HG02981 (cell line): Measurements from ENCODE around the gene ZNF646.

Experiments
- ATAC-seq: cut with Tn5 transposase; IDR thresholded peaks from one replicate; pipeline ENCODE4 v1.9.1; 2021; ENCODE audit warnings: mild to moderate bottlenecking, moderate library complexity; ENCODE audit not compliant: unreplicated experiment

The ZNF646 gene

DNA sequence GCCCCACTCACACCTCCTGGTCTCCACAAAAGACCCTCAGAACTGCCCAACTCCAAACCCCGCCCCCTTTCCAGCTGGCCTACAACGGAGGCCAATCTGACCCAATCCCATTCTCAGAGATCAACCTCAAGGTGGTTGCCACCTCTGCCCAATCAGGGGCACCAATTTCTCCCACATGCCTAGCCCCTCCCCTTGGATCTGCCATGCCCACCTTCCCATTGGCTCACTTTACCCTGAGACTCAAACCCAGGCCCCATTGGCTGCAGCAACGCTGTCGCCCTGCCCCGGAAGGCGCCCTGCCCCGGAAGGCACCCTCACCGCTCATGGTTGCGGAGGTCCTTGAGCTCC, 10.8 kb upstream of the ZNF646 start:
- no peak for ATAC-seq

DNA sequence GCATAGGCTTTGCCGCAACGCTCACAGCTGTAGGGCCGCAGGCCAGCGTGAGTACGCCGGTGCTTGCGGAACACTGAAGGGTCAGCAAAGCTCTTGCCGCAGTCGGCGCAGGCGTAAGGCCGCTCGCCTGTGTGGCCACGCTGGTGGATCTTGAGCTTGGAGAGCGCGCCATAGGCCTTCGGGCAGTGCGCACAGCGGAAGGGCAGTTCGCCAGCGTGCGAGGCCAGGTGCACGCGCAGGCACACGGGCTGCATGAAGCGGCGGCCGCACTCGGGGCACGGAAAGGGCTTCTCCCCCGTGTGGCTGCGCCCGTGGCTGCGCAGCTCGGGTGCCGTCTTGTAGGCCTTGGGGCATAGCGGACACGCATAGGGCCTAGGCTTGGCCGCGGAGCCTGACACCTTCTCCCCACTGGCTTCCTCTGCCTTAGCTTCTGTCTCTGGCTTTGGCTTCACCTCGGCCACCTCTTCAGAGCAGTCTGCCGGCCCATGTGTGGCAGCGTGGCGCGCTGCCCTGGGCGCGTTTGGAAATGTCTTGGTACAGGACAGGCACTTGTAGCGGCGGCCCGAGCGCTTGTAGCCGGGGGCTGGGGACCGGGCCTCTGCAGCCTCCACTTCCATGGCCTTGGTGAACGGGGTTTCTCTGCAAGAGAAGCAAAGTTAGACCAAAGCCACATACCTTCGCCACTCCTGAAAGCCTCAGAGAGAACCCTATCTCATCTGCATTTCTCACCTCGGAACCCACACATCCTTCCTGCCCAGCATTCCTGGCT, 10.2 kb upstream of the ZNF646 start:
- ATAC-seq = no peak

DNA sequence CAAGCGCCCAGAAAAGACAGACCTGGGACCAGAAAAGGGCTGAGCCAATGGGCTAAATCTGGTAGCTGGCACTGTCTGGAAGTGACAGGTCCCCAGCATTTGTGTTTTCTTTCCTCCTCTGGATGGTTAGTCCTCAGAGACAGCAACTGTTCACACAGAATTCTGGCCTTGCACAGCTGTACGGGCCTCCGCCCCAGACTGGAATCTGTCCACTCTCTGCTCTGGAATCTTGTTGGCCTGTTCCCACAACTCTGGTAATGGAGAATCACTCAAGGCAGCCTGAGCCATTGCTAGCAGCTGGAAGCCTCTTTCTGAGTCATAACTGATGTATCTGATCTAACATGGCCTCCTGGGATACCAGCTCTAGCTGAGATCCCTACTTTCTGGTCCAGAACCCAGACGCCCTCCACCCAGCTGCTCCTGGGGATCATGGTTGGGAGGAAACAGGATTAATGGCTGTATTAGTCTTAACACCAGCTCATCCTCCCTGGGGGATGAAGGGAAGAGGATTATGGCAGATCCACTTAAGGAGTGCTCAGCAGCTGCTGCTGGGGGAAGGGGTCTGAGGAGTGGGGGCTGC, 9.2 kb upstream of the ZNF646 start:
- no peak for ATAC-seq

DNA sequence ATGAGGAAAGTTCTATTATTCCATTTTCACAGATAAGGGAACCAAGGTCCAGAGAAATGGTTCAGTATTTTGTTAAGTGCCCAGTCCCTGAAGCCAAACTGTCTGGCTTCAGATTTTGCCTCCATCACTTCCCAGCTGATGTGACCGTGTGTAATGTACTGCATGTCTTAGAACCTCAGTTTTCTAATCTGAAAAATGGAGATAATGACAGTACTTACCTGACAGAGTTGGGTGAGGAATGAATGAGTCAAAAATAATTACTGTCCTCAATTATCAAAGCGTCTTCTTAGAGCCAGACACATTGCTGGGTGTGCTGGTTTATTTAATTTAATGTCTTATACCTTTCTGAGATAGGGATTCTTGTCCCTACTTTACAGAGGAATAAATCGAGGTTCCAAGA, 6.9 kb upstream of the ZNF646 start:
- no peak for ATAC-seq

DNA sequence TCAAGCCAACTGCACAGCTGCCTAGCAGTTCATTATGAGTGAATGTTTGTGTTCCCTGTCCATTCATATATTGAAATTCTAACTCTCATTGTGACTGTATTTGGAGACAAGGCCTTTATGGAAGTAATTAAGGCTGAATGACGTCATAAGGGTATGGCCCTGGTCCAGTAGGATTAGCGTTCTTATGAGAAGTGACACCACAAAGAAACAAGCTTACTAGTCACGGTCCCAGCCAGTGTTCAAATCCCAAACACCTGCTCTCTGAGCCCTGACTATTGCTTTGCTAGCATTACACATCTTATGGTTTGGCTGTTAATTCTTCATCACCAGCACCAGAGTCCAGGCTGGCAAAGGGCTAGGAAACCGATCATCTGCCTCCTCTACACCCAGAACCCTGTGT, 2.4 kb upstream of the ZNF646 start:
- ATAC-seq = no peak

DNA sequence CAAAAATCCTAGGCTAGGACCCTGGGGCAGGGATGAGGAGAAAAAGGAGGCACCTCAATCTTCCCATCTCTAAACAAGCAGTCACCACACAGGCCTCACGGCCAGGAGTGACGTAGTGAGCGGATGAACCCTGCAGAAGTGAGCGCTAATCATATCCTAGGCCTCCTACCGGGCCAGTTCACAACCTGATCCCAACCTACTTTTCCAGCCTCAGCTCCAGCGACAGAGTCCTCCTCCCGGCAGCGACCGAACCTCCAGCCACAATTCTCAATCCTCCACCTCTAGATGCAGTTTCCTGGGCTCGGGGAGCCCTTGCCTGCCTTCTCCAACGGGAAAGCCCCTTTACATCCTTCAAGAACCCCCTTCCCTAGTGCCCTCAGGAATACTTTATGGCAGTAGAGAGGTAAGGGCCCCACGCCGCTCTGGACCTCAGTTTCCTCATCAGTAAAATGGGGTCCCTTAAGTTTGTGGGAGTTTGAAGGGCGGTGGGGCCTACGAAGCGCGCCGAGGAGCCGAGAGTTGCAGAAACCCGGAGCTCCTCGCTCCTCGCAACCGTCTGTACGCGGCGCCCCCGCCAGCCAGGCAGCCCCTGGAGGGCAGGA, 1.6 kb upstream of the ZNF646 start:
- ATAC-seq = no peak

DNA sequence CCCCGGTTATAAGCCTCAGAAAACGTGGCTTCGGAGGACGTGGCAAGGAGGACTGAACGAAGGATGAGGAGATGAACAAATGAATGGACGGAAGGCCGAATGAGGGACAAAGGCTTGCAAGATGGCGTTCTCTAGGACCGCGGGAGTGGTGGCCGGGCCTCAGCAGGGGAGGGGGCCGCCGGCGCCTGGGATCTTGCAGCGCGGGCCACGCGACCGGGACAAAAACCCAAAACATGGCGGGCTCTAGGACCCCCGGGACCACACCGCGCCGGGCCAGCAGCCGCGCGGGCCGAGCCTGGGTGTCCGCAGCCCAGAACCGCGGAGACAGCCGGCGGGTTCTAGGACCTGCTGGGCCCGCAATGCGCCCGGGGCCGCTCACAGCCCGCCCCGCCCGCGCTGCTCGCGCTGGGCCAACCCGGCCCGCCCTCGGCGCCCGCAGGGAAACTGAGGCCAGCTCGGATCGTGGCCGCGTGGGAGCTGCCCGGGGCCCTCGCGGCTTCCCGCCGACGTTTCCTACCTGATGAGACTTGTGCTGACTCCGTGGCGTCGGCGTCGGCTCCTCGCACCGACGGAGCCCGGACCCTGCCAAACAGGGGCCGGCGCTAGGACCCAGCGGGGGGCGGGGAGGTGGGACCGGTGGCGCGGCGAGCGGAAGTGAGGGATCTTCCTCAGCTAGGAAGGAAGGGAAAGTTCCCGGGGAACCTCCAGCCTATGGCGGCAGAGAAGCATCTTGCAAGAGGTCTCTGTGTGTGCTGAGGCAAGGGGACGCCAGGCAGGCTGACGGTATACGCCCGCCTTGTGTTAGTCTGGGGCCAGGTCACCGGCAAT, 866 bp upstream of the ZNF646 start:
- ATAC-seq = peak; percentile 46

DNA sequence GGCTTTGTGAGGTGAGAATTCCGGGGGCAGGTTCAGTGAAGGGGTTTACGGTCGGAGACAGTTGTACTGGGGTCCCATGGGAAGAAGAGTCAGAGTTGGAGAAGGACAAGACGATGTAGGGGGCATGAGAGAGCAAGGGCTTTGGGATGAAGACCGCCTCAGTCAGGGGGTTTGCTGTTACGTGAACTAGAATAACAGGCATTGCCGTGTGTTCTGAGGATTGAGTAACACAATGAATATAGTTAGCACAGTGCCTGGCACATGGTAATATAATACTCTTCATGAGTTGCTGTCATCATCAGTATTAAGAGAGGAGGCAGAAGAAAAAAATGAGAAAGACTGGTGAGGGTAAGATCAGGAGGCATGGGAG, 577 bp downstream of the ZNF646 start:
- no peak for ATAC-seq

DNA sequence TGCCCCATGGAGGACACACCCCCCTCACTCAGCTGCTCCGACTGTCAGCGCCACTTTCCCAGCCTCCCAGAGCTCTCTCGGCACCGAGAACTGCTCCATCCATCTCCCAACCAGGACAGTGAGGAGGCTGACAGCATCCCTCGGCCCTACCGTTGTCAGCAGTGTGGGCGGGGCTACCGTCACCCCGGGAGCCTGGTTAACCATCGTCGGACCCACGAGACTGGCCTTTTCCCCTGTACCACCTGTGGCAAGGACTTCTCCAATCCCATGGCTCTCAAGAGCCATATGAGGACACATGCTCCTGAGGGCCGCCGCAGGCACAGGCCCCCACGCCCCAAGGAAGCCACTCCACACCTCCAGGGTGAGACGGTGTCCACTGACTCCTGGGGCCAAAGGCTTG, 2.1 kb downstream of the ZNF646 start:
- no peak for ATAC-seq

DNA sequence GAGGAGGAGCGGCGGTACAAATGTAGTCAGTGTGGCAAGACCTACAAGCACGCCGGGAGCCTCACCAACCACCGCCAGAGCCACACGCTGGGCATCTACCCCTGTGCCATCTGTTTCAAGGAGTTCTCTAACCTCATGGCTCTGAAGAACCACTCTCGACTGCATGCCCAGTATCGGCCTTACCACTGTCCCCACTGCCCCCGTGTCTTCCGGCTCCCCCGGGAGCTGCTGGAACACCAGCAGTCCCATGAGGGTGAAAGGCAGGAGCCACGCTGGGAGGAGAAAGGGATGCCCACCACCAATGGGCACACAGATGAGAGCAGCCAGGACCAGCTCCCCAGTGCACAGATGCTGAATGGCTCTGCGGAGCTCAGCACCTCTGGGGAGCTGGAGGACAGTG, 2.8 kb downstream of the ZNF646 start:
- no peak for ATAC-seq

DNA sequence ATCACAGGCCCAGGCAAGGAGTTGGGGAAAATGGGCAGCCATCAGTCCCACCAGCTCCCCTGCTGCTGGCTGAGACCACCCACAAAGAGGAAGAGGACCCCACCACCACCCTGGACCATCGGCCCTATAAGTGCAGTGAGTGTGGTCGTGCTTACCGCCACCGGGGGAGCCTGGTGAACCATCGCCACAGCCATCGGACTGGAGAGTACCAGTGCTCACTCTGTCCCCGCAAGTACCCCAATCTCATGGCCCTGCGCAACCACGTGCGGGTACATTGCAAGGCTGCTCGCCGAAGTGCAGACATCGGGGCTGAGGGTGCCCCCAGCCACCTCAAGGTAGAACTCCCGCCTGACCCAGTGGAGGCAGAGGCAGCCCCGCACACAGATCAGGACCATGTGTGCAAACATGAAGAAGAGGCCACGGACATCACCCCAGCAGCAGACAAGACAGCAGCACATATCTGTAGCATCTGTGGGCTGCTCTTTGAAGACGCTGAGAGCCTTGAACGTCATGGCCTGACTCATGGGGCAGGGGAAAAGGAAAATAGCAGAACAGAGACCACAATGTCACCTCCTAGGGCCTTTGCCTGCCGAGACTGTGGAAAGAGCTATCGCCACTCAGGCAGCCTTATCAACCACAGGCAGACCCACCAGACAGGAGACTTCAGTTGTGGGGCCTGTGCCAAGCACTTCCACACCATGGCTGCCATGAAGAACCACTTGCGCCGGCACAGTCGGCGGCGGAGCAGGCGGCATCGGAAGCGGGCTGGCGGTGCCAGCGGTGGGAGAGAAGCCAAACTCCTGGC, 3.6 kb downstream of the ZNF646 start:
- ATAC-seq = no peak

DNA sequence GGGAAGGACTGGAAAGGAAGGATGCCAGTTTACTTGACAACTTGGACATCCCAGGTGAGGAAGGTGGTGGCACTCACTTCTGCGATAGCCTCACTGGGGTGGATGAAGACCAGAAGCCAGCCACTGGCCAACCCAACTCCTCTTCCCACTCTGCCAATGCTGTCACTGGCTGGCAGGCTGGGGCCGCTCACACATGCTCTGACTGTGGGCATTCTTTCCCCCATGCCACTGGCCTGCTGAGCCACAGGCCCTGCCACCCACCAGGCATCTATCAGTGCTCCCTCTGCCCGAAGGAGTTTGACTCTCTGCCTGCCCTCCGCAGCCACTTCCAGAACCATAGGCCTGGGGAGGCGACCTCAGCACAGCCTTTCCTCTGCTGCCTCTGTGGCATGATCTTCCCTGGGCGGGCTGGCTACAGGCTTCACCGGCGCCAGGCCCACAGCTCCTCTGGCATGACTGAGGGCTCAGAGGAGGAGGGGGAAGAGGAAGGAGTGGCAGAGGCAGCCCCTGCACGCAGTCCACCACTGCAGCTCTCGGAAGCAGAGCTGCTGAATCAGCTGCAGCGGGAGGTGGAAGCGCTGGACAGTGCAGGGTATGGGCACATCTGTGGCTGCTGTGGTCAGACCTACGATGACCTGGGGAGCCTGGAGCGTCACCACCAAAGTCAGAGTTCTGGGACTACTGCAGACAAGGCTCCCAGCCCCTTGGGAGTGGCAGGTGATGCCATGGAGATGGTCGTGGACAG, 4.5 kb downstream of the ZNF646 start:
- no peak for ATAC-seq

DNA sequence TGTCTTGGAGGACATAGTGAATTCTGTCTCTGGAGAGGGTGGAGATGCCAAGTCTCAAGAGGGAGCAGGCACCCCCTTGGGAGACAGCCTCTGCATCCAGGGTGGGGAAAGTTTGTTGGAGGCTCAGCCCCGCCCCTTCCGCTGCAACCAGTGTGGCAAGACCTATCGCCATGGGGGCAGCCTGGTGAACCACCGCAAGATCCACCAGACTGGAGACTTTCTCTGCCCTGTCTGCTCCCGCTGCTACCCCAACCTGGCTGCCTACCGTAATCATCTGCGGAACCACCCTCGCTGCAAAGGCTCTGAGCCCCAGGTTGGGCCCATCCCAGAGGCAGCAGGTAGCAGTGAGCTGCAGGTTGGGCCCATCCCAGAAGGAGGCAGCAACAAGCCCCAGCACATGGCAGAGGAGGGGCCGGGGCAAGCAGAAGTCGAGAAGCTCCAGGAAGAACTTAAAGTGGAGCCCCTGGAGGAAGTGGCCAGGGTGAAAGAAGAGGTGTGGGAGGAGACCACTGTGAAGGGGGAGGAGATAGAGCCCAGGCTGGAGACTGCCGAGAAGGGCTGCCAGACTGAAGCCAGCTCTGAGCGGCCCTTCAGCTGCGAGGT, 5.2 kb downstream of the ZNF646 start:
- ATAC-seq = no peak

DNA sequence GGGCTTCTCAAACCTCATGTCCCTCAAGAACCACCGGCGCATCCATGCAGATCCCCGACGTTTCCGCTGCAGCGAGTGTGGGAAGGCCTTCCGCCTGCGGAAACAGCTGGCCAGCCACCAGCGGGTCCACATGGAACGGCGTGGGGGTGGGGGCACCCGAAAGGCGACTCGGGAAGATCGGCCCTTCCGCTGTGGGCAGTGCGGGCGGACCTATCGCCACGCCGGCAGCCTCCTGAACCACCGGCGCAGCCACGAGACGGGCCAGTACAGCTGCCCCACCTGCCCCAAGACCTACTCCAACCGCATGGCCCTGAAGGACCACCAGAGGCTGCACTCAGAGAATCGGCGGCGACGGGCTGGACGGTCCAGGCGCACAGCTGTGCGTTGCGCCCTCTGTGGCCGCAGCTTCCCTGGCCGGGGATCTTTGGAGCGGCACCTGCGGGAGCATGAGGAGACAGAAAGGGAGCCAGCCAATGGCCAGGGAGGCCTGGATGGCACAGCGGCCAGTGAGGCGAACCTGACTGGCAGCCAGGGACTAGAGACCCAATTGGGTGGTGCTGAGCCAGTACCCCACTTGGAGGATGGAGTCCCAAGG, 5.9 kb downstream of the ZNF646 start:
- ATAC-seq = no peak

DNA sequence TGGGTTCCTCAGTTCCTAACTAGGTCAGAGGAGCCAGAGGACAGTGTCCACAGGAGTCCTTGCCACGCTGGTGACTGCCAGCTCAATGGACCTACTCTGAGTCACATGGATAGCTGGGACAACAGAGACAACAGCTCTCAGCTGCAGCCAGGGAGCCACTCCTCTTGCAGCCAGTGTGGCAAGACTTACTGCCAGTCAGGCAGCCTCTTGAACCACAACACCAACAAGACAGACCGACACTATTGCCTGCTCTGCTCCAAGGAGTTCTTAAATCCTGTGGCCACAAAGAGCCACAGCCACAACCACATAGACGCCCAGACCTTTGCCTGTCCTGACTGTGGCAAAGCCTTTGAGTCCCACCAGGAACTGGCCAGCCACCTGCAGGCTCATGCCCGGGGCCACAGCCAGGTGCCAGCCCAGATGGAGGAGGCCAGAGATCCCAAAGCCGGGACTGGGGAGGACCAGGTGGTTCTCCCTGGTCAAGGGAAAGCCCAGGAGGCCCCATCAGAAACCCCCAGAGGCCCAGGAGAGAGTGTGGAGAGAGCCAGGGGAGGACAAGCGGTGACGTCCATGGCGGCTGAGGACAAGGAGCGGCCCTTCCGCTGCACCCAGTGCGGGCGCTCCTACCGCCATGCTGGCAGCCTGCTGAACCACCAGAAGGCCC, 6.7 kb downstream of the ZNF646 start:
- no peak for ATAC-seq

DNA sequence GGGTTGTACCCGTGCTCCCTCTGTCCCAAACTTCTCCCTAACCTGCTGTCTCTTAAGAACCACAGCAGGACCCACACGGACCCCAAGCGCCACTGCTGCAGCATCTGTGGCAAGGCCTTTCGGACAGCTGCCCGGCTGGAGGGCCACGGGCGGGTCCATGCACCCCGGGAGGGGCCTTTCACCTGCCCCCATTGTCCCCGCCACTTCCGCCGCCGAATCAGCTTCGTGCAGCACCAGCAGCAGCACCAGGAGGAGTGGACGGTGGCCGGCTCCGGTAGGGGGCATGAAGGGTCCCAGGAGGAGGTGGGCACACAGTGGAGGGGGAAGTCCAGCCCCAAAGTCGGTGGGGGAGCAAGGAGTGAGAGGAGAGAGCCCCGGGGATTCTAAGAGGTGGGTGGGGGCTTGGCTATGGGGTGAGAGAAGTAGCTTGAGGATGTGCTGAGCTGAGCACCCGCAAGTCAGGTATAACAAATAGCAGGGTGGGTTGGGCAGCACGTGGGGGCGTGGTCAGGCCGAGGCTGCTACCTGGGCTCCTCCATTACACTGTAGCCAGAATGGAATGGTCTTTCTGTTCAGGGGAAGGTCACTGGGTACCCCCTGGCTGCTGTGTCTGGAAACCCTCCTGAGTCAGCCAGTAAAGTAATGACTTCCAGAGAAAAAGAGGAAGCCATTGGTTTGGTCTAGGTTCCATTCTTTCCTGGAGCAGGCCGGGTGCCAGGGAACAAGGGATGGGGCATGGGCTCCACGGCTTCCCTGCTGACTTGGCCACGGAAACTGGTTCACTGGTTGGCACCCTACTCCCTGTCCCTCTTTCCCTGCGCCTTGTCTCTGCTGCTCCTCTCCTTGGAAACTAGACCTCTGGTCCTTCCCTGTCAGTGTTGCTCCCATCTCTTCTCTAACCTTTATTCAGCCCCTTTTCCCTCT, 7.5 kb downstream of the ZNF646 start:
- no peak for ATAC-seq

DNA sequence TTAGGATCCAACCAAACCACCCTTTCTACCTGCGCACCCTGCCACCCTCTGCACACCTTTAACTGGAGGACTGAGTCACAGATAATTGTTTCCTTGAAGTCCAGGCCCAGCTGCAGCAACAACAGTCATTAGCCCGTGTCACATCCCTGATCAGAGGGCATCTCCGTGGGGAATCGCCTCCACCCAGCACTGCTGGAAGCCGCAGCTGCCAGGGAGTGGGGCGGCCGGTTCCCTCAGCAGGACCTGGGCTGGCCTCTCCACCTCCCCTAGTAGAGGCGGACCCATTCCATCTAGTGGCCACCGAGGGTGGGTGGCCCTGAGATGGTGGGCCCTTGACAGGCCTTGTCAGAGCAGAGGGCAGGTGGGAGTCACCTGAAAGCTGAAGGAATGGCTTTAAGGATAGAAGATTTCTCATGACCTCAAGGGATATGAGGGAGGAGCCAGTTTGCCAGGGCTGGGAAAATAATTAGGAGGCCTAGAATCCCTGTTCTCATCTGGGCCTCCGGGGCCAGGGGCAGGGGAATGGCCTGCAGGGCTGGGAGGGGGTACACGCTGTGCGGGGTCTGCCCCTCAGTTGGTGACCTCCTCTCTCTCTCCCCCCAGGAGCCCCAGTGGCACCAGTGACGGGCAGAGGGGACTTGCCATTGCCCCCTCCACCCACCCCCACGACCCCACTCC, 8.3 kb downstream of the ZNF646 start:
- no peak for ATAC-seq
